ENCODE results near the gene BAIAP2. TPM values are rescaled to one million over a fixed set of nuclear protein-coding genes. Genes with fewer than 3 reads are reported as not detected.
A peak's percentile ranks its signal among the peaks of the same experiment; 100 is the strongest.
"Not testable (repeated sequence)": the region's sequence is repeated elsewhere in the genome, so short reads cannot be mapped to it uniquely, and the experiment has no call there.

Gene BAIAP2
- total RNA-seq, 8 experiments from 2014 or later: 10.2 to 42.0 (median 28.6) TPM

GRCh38 chr17:81138500-81138899 lies 103.5 kb downstream of the BAIAP2 start:
- H3K27ac ChIP-seq: no peak overlapping the region
- WGBS, 10 experiments: 60 to 100% (median 82%) methylated on average over 1 to 12 of the region's 25 CpGs; no CpG with 5 or more reads in 5 of the 10 experiments
- in situ Hi-C loops (cut with MboI; ENCODE audit: low pct_unique_long_range_greater_than_20kb in 2 of 9, low sequenced_read_pairs in 9 of 9, unreplicated experiment in 9 of 9): no loop called here
- no peak for ATAC-seq (replicated peaks in 6 of 8)
- H3K4me1 ChIP-seq (replicated peaks in 1 of 2): peaks cover 3 to 11% of the 10 kb centered on the region in 2 donors
- no peak overlapping the region for H3K4me3 ChIP-seq

GRCh38 chr17:81139428-81139827 lies 104.5 kb downstream of the BAIAP2 start:
- ATAC-seq (replicated peaks in 6 of 8): no peak
- H3K4me3 ChIP-seq: no peak overlapping the region

GRCh38 chr17:81140018-81140417 lies 105.1 kb downstream of the BAIAP2 start:
- peaks cover 5 to 6% of the 10 kb centered on the region in 2 donors for H3K4me1 ChIP-seq (replicated peaks in 1 of 2)
- in situ Hi-C loops (cut with MboI; ENCODE audit: low pct_unique_long_range_greater_than_20kb in 2 of 9, low sequenced_read_pairs in 9 of 9, unreplicated experiment in 9 of 9): no loop called here
- WGBS, 10 experiments: 13 to 73% (median 50%) methylated on average over 1 to 6 of the region's 8 CpGs; no CpG with 5 or more reads in 4 of the 10 experiments
- no peak for ATAC-seq (replicated peaks in 6 of 8)
- no peak overlapping the region for H3K4me3 ChIP-seq
- no peak overlapping the region for H3K27ac ChIP-seq

More at GRCh38 chr17:81139428-81139827, 104.5 kb downstream of the BAIAP2 start:
- peaks cover 4 to 5% of the 10 kb centered on the region in 2 donors for H3K4me1 ChIP-seq (replicated peaks in 1 of 2)
- no peak overlapping the region for H3K27ac ChIP-seq
- 0 to 80% (median 73%) methylated on average over 1 to 3 of the region's 8 CpGs; no CpG with 5 or more reads in 5 of the 10 experiments for WGBS, 10 experiments
- in situ Hi-C loops (cut with MboI; ENCODE audit: low pct_unique_long_range_greater_than_20kb in 2 of 9, low sequenced_read_pairs in 9 of 9, unreplicated experiment in 9 of 9): no loop called here

- Histone ChIP-seq H3K4me1 (replicated peaks in 1 of 2) (peaks cover 5 to 6% of the 10 kb centered on the region in 2 donors), H3K4me3 (no peak overlapping the region), H3K27ac (no peak overlapping the region)
- no CpG with 5 or more reads among the region's 37 CpGs for WGBS, 10 experiments
- ATAC-seq (replicated peaks in 6 of 8): no peak
- in situ Hi-C loops (cut with MboI; ENCODE audit: low pct_unique_long_range_greater_than_20kb in 2 of 9, low sequenced_read_pairs in 9 of 9, unreplicated experiment in 9 of 9): no loop called here
Measured at GRCh38 chr17:81140695-81141094, 105.7 kb downstream of the BAIAP2 start.

- Histone ChIP-seq H3K27ac (no peak overlapping the region), H3K4me3 (no peak overlapping the region), H3K4me1 (replicated peaks in 1 of 2) (peaks cover 5 to 6% of the 10 kb centered on the region in 2 donors)
- ATAC-seq (replicated peaks in 6 of 8): peak; percentile 92 to 99 (median 94)
- in situ Hi-C loops (cut with MboI; ENCODE audit: low pct_unique_long_range_greater_than_20kb in 2 of 9, low sequenced_read_pairs in 9 of 9, unreplicated experiment in 9 of 9): no loop called here
- WGBS, 10 experiments: 30 to 93% (median 67%) methylated on average over 1 to 4 of the region's 25 CpGs; no CpG with 5 or more reads in 1 of the 10 experiments
Measured at GRCh38 chr17:81142301-81143199, 107.6 kb downstream of the BAIAP2 start.

- peak; percentile 7 to 49 (median 32) for ATAC-seq (replicated peaks in 6 of 8)
Measured at GRCh38 chr17:81143200-81143527, 108.2 kb downstream of the BAIAP2 start.

GRCh38 chr17:81143717-81144422 lies 108.9 kb downstream of the BAIAP2 start:
- no peak for ATAC-seq (replicated peaks in 6 of 8)
- in situ Hi-C loops (cut with MboI; ENCODE audit: low pct_unique_long_range_greater_than_20kb in 2 of 9, low sequenced_read_pairs in 9 of 9, unreplicated experiment in 9 of 9): no loop called here
- Histone ChIP-seq H3K4me1 (replicated peaks in 1 of 2) (peaks cover 5 to 6% of the 10 kb centered on the region in 2 donors), H3K27ac (no peak overlapping the region), H3K4me3 (no peak overlapping the region)
- WGBS, 10 experiments: 80% methylated on average over 1 of the region's 17 CpGs; no CpG with 5 or more reads in 9 of the 10 experiments

More at GRCh38 chr17:81143200-81143527, 108.2 kb downstream of the BAIAP2 start:
- Histone ChIP-seq H3K4me1 (replicated peaks in 1 of 2) (peaks cover 5 to 6% of the 10 kb centered on the region in 2 donors), H3K27ac (no peak overlapping the region), H3K4me3 (no peak overlapping the region)
- 20% methylated on average over 1 of the region's 11 CpGs; no CpG with 5 or more reads in 9 of the 10 experiments for WGBS, 10 experiments
- in situ Hi-C loops (cut with MboI; ENCODE audit: low pct_unique_long_range_greater_than_20kb in 2 of 9, low sequenced_read_pairs in 9 of 9, unreplicated experiment in 9 of 9): no loop called here

GRCh38 chr17:81144423-81144781 lies 109.5 kb downstream of the BAIAP2 start:
- in situ Hi-C loops (cut with MboI; ENCODE audit: low pct_unique_long_range_greater_than_20kb in 2 of 9, low sequenced_read_pairs in 9 of 9, unreplicated experiment in 9 of 9): no loop called here
- Histone ChIP-seq H3K27ac (no peak overlapping the region), H3K4me3 (no peak overlapping the region), H3K4me1 (replicated peaks in 1 of 2) (peaks cover 5 to 6% of the 10 kb centered on the region in 2 donors)
- ATAC-seq (replicated peaks in 6 of 8): peak in 2 of 8 experiments; percentile 12 to 20
- WGBS, 10 experiments: 81 to 100% (median 100%) methylated on average over 2 to 5 of the region's 14 CpGs; no CpG with 5 or more reads in 7 of the 10 experiments

- H3K4me1 ChIP-seq (replicated peaks in 1 of 2); H3K27ac ChIP-seq; H3K4me3 ChIP-seq; ATAC-seq (replicated peaks in 6 of 8); in situ Hi-C loops (cut with MboI; ENCODE audit: low pct_unique_long_range_greater_than_20kb in 2 of 9, low sequenced_read_pairs in 9 of 9, unreplicated experiment in 9 of 9): not testable (repeated sequence)
- 61 to 100% (median 85%) methylated on average over 2 to 5 of the region's 10 CpGs; no CpG with 5 or more reads in 5 of the 10 experiments for WGBS, 10 experiments
Measured at GRCh38 chr17:81146208-81146607, 111.3 kb downstream of the BAIAP2 start.

- Histone ChIP-seq H3K27ac (no peak overlapping the region), H3K4me1 (replicated peaks in 1 of 2) (peaks cover 5 to 6% of the 10 kb centered on the region in 2 donors), H3K4me3 (no peak overlapping the region)
- ATAC-seq (replicated peaks in 6 of 8): no peak
- in situ Hi-C loops (cut with MboI; ENCODE audit: low pct_unique_long_range_greater_than_20kb in 2 of 9, low sequenced_read_pairs in 9 of 9, unreplicated experiment in 9 of 9): no loop called here
- 30 to 100% (median 82%) methylated on average over 3 to 10 of the region's 10 CpGs for WGBS, 10 experiments
Measured at GRCh38 chr17:81147701-81148100, 112.8 kb downstream of the BAIAP2 start.

- WGBS, 10 experiments: 40 to 100% (median 86%) methylated on average over 1 to 7 of the region's 15 CpGs; no CpG with 5 or more reads in 4 of the 10 experiments
- peak in 3 of 8 experiments; percentile 15 to 25 (median 23) for ATAC-seq (replicated peaks in 6 of 8)
- no peak overlapping the region for H3K4me3 ChIP-seq
- in situ Hi-C loops (cut with MboI; ENCODE audit: low pct_unique_long_range_greater_than_20kb in 2 of 9, low sequenced_read_pairs in 9 of 9, unreplicated experiment in 9 of 9): no loop called here
- H3K4me1 ChIP-seq (replicated peaks in 1 of 2): peaks cover 2% of the 10 kb centered on the region in 2 donors
- H3K27ac ChIP-seq: no peak overlapping the region
Measured at GRCh38 chr17:81148571-81148970, 113.6 kb downstream of the BAIAP2 start.

- Histone ChIP-seq H3K4me1 (replicated peaks in 1 of 2) (peaks cover 2% of the 10 kb centered on the region in 2 donors), H3K27ac (no peak overlapping the region), H3K4me3 (no peak overlapping the region)
- WGBS, 10 experiments: 92% methylated on average over 2 of the region's 14 CpGs; no CpG with 5 or more reads in 9 of the 10 experiments
- peak in 2 of 8 experiments; percentile 10 to 29 for ATAC-seq (replicated peaks in 6 of 8)
- in situ Hi-C loops (cut with MboI; ENCODE audit: low pct_unique_long_range_greater_than_20kb in 2 of 9, low sequenced_read_pairs in 9 of 9, unreplicated experiment in 9 of 9): no loop called here
Measured at GRCh38 chr17:81148986-81149533, 114.1 kb downstream of the BAIAP2 start.

All from motor neuron (in vitro differentiated cells).